ENCODE data around the gene HS3ST5. TPM values are rescaled to one million over a fixed set of nuclear protein-coding genes. Genes with fewer than 3 reads are reported as not detected.
"Not testable (repeated sequence)": the region's sequence is repeated elsewhere in the genome, so short reads cannot be mapped to it uniquely, and the experiment has no call there.

Gene HS3ST5
- polyA plus RNA-seq, 3 donors: 0.56 to 1.4 (median 1.4) TPM

GRCh38 chr6:114167583-114168576 lies 174.9 kb downstream of the HS3ST5 start:
- DNase-seq (ENCODE audit: extremely low read depth in 1 of 11, low read depth in 9 of 11, low spot score in 4 of 11): no peak

- DNase-seq (ENCODE audit: extremely low read depth in 1 of 11, low read depth in 9 of 11, low spot score in 4 of 11): no peak
Measured at GRCh38 chr6:114164207-114164606, 178.6 kb downstream of the HS3ST5 start.

DNA sequence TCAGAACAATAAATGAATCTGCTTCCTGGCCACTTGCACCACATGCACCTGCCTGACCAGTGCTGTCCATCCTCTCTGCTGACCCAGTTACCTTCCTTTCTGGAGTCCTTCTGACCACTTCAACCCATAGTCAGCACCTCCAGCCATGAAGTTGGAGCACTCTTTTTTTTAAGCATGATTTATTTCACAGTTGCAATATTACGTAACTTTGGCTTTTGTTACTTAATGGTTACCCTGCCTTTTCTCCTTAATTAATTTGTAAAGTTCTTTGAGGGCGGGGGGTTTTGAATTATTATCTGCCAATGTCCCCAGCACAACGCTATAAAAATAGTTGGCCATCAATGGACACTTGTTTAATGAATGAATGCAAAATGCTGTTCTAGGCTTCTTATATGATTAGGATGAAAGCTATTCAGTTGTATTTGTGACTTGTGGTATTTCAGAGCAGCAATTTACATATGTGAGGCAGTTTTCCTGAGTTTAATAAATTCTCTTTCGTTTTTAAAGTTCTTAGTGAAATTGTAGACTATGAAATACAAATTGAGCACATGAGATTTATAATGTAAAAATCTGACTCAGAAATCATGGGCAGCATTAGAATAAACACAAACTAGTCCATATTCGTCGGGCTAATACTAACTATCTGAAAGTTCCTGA lies 180.0 kb downstream of the HS3ST5 start:
- DNase-seq (ENCODE audit: extremely low read depth in 1 of 11, low read depth in 9 of 11, low spot score in 4 of 11): no peak

- no peak for DNase-seq (ENCODE audit: extremely low read depth in 1 of 11, low read depth in 9 of 11, low spot score in 4 of 11)
Measured at GRCh38 chr6:114160881-114161280, 181.9 kb downstream of the HS3ST5 start.

DNA sequence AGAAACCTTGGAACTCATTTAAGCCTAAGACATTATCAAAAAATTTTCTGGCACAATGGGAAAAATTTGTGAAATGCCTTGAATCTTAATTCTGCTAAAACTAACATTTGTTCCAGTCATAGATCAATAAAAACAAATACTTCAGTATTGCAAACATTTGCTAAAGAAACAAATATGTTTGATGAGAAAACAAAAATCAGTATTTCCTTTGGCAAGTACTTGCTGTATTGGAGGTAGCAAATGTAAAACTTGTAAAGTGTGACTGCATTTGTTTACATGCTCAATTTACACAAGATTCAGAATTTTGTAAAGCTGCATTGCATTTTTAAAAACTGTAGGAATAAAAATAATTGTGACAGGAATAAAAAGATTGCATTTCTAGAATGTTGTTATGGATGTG lies 183.1 kb downstream of the HS3ST5 start:
- DNase-seq (ENCODE audit: extremely low read depth in 1 of 11, low read depth in 9 of 11, low spot score in 4 of 11): no peak

GRCh38 chr6:114158838-114159694 lies 183.8 kb downstream of the HS3ST5 start:
- DNase-seq (ENCODE audit: extremely low read depth in 1 of 11, low read depth in 9 of 11, low spot score in 4 of 11): no peak

GRCh38 chr6:114158411-114158810 lies 184.4 kb downstream of the HS3ST5 start:
- no peak for DNase-seq (ENCODE audit: extremely low read depth in 1 of 11, low read depth in 9 of 11, low spot score in 4 of 11)

- no peak for DNase-seq (ENCODE audit: extremely low read depth in 1 of 11, low read depth in 9 of 11, low spot score in 4 of 11)
Measured at GRCh38 chr6:114157848-114158247, 185.0 kb downstream of the HS3ST5 start.

DNA sequence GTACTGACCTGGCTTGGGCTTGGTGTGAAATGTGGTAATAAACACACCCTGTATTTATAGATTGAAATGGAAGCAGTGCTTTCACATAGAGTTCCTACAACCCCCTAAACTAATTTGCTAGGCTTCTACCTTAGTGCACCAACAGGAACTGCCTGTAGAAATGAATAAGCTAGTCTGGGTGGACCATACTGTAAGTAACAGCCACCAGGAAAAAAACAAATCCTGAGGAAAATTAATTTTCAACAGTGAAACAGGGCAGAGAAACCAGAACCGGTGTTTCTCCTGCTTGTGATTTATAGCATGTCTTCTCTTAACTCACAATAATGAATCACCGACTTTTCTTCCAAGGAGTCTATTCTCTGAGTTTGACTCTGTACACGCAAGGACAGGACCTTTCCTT lies 187.1 kb downstream of the HS3ST5 start:
- no peak for DNase-seq (ENCODE audit: extremely low read depth in 1 of 11, low read depth in 9 of 11, low spot score in 4 of 11)

DNA sequence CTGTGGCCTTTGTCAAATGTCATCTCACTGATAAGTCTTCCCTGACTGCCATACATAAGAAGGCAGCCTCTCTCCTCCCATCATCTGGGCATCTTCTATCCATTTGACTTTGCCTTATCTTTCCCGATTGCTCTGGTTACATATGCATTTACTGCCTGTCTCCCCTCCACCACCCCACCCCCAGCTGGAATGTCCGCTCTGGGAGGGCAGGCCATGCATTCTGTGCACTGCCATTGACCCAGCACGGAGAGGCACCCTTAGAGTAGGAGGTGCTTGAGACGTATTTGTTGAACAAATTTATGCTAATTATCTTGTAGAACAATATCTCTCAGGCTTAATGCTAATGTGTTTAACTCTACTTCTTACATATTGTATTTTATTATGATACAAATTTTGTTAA lies 188.0 kb downstream of the HS3ST5 start:
- DNase-seq (ENCODE audit: extremely low read depth in 1 of 11, low read depth in 9 of 11, low spot score in 4 of 11): no peak

DNA sequence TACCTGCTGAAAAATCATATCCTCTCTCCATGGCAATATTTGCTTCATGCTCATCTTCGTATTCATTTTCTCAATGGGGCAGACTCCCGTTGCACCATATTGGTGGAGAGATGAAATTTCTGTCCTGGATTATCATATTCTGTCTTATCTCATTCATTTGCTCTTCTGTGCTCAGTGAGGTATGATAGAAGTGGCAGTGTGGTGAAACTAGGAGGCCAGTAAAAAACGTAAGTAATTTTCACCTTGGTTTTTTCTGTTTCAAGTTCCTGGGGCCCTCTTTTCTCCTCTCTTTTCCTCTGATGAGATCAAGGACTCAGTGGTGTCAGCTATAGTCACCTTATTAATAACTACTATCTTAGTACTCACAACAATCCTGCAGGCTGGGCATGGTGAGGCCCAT lies 189.4 kb downstream of the HS3ST5 start:
- DNase-seq (ENCODE audit: extremely low read depth in 1 of 11, low read depth in 9 of 11, low spot score in 4 of 11): no peak

GRCh38 chr6:114151064-114151690 lies 191.6 kb downstream of the HS3ST5 start:
- DNase-seq (ENCODE audit: extremely low read depth in 1 of 11, low read depth in 9 of 11, low spot score in 4 of 11): no peak

GRCh38 chr6:114149182-114149581 lies 193.6 kb downstream of the HS3ST5 start:
- DNase-seq (ENCODE audit: extremely low read depth in 1 of 11, low read depth in 9 of 11, low spot score in 4 of 11): not testable (repeated sequence)

GRCh38 chr6:114144887-114145851 lies 197.7 kb downstream of the HS3ST5 start:
- DNase-seq (ENCODE audit: extremely low read depth in 1 of 11, low read depth in 9 of 11, low spot score in 4 of 11): no peak

DNA sequence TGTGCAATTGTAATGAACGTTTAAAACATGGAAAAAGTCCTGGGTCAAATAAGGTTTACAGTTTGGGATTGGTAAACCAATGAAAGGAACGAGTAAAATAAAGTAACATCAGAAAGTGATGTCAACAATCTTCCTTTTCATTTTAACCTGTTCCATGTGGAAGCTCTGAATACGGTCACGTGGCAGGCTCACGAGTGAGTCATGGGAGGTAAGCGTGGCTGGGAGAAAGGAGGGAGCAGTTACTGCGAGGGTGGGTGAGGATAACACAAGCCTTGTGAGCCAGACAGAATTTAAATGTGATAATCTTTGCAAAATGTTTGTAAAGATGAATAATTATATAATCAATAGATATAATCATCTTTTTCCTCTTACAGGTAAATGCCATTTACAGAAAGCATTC lies 200.6 kb downstream of the HS3ST5 start:
- no peak for DNase-seq (ENCODE audit: extremely low read depth in 1 of 11, low read depth in 9 of 11, low spot score in 4 of 11)

DNA sequence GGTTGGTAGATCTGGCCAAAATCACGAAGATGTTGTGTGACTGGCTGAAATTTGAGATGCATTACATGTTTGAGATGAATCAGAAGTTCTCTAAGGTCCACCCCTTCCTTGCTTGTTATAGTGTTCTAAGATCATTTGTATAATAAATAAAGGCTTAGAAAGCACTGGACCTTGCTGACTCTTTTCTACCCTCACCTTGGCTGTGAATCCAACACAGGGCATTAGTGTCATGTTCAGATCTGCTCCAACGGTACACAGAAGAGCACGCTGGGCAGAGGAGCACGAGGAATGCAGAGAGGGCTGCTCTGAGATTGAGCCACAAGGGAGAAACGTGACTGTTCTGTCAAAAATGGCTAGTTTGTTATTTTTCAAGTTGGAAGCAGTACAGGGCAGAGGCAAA lies 202.4 kb downstream of the HS3ST5 start:
- no peak for DNase-seq (ENCODE audit: extremely low read depth in 1 of 11, low read depth in 9 of 11, low spot score in 4 of 11)

DNA sequence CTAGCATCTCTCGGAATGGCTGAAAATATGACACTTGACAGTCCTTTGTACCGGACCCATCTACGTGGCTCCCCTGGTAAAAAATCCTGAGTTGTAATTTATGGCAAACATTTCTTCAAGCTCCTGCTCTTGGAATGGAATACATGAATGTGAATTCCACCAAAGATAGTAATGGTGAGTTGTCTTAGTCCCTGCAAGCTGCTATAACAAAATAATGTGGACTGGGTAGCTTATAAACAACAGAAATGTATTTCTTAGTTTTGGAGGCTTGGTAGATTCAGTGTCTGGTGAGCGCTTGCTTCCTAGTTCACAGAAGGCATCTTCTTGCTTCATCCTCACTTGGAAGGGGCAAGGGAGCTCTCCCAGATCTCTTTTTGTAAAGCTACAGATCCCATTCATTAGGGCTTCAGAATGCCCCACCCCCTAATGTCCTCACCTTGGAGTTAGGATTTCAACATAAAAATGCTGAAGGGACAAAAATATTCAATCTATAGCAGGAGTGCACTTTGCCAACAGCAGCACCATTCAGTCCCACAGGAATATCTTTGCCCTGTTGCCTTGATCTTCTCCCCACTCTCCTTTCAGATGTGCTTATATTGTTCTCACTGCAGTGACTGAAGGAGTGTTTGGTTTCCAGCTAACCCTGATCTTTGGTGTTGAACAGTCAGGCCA lies 204.1 kb downstream of the HS3ST5 start:
- no peak for DNase-seq (ENCODE audit: extremely low read depth in 1 of 11, low read depth in 9 of 11, low spot score in 4 of 11)
